T1000 (cell line): ENCODE measurements around the gene CDCA3.
"Not testable (repeated sequence)": the region's sequence is repeated elsewhere in the genome, so short reads cannot be mapped to it uniquely, and the experiment has no call there.

ENCODE experiments used
- DNase-seq: peaks from one replicate; lab custom pipeline; 2025; ENCODE audit warnings: mixed read lengths; lab: John Stamatoyannopoulos, UW

The CDCA3 gene

DNA sequence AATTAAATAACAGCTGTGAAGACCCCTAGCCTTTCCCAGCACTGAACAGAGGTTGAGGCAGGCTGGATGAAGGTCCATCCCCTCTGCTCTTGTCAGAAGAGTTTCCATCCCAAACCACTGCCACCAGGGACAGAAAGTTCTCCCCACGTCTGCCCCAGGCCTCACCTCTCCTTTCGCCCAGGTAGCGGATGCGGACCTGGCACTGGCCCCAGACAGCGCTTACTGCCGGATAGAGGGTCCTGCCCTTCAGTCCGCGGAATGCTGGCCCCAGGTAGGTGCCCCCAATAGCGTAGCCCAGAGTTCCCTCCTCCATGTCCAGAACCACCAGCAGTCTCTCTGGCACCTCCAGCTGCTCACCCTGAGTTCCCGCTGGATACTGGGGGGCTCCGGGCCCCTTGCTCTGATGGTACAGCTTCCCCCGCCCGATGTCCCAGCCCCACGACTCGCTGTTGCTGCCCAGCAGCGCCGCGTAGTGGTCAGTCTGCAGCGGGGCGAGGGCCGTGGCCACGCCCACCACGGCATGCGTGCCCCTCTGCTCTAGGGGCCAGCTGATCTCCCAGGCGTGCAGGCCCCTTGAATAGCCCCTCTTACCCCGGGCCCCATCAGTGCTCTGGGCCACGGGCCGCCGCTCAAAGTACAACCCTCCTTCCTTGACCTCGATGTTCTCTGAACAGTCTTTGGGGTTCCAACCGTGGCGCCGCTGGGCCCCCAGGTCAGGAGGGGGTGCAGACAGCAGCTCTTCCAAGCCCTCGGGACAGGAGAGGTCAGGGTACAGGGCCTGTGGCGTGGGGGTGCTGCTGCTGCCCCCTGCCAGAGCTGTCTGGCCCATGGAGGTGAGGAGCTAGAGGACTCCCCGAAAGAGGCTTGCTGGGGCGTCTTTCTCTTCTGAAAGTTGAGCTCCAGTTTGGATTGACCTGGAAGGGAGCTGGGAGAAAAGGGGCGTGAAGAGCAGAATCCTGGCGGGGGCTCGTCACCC, 21.3 kb upstream of the CDCA3 start:
- DNase-seq, result peak; percentile 46

GRCh38 chr12:6871052-6871957, 20.2 kb upstream of the CDCA3 start:
- DNase-seq, result no peak

GRCh38 chr12:6870304-6870703, 19.2 kb upstream of the CDCA3 start:
- not testable (repeated sequence) for DNase-seq

- DNase-seq, result peak; percentile 42
Observed at GRCh38 chr12:6869049-6870021, 18.2 kb upstream of the CDCA3 start.

- DNase-seq, result no peak
Observed at GRCh38 chr12:6868211-6869048, 17.3 kb upstream of the CDCA3 start.

DNA sequence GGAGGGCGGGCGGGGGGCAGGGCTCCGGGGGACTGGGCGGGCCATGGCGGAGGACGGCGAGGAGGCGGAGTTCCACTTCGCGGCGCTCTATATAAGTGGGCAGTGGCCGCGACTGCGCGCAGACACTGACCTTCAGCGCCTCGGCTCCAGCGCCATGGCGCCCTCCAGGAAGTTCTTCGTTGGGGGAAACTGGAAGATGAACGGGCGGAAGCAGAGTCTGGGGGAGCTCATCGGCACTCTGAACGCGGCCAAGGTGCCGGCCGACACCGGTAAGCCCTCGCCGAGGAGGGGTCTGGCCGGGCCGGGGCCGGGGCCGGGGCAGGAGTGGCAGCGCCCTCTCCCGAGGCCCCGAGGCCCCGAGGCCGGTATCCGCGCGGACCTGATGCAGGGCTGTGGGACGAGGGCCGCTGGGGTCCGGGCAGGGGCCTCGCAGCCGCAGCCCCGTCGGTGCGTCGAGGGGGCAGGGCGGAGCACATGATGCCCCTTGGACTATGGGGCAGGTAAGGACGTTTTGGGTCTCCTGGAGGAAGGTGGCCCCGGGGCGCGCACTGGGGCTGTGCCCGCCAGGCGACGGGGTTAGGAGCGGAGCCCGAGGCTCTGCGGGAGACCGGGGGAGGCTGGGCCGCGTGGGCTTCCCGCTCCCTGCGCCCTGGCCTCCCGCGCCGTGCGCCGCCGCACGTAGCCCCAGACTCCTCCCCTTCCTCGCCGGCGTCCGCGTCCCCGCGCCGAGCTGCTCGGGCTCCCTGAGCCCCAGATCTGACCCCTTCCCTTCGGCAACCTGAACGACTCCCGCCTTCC, 16.5 kb upstream of the CDCA3 start, which contains the start of gene TPI1:
Gene TPI1 (plus strand): TSS at position 119 of the 798 bp plus-strand sequence. CDS start 36 bp downstream, at position 155.
- peak; percentile 82 for DNase-seq

GRCh38 chr12:6866920-6867412, 15.9 kb upstream of the CDCA3 start:
- no peak for DNase-seq

DNA sequence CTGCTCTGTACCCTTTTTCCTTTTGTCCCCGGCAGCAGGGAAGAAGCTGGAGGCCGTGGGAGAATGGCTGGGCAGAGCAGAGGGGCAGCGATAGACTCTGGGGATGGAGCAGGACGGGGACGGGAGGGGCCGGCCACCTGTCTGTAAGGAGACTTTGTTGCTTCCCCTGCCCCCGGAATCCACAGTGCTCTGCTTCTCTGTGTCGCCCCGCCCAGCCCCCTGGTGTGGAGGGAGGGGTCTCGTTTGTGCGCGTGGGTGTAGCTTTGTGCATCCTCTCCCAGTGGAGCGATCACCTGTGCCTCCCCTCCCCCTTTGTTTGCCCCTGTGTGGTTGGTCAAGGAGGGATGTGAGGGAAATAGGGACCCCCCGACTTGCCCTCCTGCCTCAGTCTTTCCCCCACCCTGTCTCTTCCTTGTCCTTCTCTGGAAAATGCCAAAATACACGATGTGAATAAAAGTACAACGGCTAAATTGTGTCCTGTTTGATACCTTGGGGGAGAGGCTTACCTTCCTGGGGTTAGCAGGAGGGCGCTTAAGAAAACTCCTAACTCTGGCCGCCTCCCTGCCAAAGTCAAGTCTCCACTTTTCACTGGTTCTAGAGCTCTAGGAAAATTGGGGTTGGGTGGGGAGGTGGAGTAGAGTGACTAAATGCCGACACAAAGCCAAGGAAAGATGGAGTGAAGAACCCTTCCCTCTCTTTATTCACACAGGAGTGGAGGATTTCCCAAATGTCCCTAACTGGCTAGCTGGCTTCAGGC, 15.3 kb upstream of the CDCA3 start:
- no peak for DNase-seq

- not testable (repeated sequence) for DNase-seq
Observed at GRCh38 chr12:6865307-6865706, 14.2 kb upstream of the CDCA3 start.

- DNase-seq, result no peak
Observed at GRCh38 chr12:6863586-6864321, 12.7 kb upstream of the CDCA3 start.

DNA sequence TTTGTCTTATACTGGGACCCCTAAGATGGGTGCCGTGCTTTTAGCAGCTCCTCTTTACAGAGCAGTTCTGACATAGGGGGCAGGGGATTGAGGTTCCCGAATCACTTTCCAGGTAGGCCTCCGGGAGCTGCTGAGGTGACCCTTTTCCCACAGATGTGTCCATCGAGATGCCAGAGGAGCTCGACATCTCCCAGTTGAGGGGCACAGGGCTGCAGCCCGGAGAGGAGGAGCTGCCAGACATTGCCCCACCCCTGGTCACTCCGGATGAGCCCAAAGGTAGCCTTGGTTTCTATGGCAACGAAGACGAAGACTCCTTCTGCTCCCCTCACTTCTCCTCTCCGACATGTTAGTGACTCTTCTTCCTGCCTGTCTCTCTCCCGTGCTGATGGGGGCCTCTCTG, 11.9 kb upstream of the CDCA3 start:
- DNase-seq, result no peak

DNA sequence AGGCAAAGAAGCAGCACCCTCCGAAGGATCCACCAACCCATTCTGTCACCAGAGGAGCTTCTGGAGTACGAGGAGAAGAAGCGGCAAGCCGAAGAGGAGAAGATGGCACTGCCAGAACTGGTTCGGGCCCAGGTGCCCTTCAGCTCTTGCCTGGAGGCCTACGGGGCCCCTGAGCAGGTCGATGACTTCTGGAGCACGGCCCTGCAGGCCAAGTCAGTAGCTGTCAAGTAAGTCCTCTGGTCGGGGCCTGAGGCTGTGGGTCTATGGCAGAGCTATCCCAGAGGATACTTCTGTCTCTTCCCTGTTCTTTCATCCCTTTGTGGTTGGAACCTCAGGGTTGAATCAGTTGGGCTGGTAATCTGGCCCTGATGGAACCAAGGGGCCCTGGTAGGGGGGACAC, 10.3 kb upstream of the CDCA3 start:
- no peak for DNase-seq

DNA sequence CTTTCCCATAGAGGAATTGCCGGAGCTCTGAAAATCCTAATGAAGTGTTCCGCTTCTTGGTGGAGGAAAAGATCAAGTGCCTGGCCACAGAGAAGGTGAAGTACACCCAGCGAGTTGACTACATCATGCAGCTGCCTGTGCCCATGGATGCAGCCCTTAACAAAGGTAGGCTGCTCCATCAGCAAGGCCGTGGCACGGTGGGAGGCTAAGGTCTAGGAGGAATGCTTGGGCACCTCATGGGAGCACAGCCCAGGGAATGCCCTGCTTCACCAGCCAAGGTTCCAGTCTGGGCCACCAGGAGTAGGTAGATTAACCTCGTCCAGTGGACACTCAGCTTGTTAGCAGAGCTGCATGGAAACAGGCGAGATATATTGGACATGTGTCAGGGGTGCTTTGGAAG, 9.9 kb upstream of the CDCA3 start:
- DNase-seq, result no peak

GRCh38 chr12:6860116-6860515, 9.0 kb upstream of the CDCA3 start:
- DNase-seq, result no peak

DNA sequence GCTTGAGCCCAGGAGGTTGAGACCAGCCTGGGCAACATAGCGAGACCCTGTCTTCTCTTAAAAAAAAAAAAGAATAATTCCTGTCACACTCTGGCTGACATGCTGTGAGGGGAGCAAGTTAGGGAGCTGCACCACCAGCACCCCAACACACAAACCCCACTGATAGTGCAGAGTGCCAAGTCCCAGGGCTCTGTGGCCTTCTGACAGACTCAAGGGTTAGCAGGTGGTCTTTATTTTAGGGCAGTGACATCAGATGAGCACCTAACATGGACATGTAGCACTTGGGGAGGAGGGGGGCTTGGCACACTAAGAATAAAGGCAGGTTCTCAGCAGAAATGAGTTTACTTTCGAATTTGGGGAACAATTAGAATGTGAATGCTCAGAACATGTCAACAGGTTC, 7.7 kb upstream of the CDCA3 start:
- no peak for DNase-seq

- no peak for DNase-seq
Observed at GRCh38 chr12:6855322-6855721, 4.2 kb upstream of the CDCA3 start.

- DNase-seq, result no peak
Observed at GRCh38 chr12:6854036-6854435, 3.0 kb upstream of the CDCA3 start.

GRCh38 chr12:6853626-6854025, 2.5 kb upstream of the CDCA3 start:
- DNase-seq, result no peak
